GM18519 (cell line): Measurements from ENCODE around the gene KLHL3.
"Not testable (repeated sequence)": the region's sequence is repeated elsewhere in the genome, so short reads cannot be mapped to it uniquely, and the experiment has no call there.

Source experiments
- ATAC-seq: cut with Tn5 transposase; IDR thresholded peaks from one replicate; pipeline ENCODE4 v1.9.1; 2021; ENCODE audit warnings: mild to moderate bottlenecking, moderate library complexity; ENCODE audit not compliant: unreplicated experiment, low FRiP score

The KLHL3 gene

GRCh38 chr5:137735555-137736284 lies at the start of gene KLHL3:
KLHL3 (minus strand) TSS chr5:137736089; CDS start chr5:137735646, 443 bp downstream.
- no peak for ATAC-seq

DNA sequence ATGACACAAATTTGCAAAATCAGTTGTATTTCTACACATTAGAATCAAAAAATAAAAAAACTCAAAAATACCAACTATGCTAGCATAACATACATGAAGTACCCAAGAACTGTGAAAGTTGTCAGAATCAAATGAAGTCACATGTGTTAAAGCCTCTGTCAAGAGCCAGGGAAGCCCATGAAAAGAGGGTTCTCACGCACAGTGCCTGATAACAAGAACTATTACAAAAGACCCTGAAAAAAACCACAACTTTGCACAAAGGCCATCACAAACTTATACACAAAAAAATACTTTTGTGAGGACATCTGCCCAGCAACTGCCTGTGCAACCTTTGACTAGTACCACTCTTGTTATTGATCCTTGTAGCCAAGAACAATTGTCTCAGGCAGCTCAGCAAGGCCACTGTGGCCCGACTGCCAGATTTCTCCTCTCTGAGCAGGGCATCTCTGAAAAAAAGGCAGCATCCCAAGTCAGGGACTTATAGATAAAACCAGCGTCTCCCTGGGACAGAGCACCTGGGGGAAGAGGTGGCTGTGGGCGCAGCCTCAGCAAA lies 47.2 kb upstream of the KLHL3 start:
- no peak for ATAC-seq

DNA sequence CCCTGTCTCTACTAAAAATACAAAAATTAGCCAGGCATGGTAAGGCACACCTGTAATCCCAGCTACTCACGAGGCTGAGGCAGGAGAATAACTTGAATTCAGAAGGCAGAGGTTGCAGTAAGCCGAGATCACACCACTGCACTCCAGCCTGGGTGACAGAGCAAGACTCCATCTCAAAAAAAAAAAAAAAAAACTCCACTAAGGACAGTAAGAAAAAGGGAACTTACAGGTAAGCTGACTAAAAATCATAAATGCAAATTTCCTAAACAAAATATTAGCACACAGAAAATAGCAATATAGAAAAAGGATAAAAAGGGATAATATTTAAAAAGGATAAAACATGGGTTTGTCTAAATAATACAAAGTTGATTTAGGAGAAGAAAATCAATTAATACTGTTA lies 46.2 kb upstream of the KLHL3 start:
- ATAC-seq, result no peak

- ATAC-seq, result no peak
Observed at GRCh38 chr5:137778772-137779564, 43.1 kb upstream of the KLHL3 start.

DNA sequence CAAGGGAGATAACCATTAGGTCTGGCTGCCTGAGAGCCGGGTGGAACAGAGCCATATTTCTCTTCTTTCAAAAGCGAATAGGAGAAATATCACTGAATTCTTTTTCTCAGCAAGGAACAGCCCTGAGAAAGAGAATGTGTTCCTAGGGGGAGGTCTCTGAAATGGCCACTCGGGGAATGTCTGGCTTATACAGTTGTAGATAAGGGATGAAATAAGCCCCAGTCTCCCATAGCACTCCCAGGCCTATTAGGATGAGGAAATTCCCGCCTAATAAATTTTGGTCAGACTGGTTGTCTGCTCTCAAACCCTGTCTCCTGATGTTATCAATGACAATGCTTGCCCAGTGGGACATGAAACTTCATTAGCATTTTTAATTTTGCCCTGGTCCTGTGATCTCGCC lies 32.0 kb upstream of the KLHL3 start:
- ATAC-seq, result not testable (repeated sequence)

GRCh38 chr5:137761566-137761965 lies 25.7 kb upstream of the KLHL3 start:
- no peak for ATAC-seq

GRCh38 chr5:137760719-137761516 lies 25.0 kb upstream of the KLHL3 start:
- ATAC-seq, result no peak

DNA sequence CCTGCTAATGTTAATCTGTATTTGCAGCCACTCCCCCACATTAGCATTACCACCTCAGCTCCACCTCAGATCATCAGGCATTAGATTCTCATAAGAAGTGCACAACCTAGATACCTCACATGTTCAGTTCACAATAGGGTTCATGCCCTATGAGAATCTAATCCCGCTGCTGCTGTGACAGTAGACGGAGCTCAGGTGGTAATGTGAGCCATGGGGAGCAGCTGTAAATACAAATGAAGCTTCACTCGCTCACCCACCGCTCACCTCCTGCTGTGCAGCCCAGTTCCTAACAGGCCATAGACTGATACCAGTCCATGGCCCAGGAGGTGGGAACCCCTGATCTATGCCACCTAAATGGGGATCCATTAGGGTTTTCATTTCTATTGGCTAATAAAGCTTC lies 24.4 kb upstream of the KLHL3 start:
- ATAC-seq, result no peak

DNA sequence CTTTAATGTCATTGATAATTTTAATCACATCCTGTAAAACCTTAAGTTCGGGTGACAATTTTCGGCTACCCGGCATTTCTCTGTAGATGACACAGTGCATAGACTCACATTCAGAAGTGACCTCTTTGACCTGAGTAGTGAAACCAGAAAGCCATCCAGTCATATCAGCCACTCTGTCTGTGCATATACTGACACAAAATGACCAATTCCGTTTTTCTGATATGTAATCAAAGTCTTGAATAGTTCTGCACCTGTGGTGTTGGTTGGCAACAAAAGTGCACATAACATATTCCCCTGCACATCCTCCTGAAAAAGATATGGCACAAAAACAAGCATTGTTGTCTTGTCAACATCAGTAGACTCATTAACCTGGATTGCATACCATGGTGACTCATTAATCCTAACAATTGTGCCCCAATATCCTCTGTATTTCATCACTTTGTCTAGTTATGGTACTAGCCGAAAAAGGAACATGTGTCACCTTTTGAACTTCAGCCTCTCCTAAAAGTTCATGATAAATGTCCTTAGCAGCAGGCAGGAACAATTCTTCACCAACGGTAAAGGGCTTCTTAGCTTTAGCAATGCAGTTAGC lies 22.9 kb upstream of the KLHL3 start:
- peak; percentile 50 for ATAC-seq

DNA sequence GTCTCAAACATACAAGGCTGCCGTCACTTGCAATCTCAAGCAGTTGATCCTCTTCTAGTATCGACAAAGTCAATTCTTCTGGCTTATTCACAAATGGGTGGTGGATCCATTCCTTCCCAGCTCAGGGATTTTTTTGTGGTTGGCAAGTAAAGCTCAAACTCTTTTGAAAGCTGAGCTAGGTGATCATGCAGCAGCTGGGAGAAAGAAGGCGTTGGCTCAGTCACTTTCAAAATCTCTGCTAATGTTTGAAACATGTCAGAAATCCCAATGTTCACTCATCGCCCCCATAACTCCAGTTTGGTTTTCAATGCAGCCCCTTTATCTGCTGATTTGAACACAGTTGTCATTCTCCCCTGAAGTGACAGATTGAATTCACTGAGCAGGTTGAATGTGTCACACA lies 22.2 kb upstream of the KLHL3 start:
- no peak for ATAC-seq

DNA sequence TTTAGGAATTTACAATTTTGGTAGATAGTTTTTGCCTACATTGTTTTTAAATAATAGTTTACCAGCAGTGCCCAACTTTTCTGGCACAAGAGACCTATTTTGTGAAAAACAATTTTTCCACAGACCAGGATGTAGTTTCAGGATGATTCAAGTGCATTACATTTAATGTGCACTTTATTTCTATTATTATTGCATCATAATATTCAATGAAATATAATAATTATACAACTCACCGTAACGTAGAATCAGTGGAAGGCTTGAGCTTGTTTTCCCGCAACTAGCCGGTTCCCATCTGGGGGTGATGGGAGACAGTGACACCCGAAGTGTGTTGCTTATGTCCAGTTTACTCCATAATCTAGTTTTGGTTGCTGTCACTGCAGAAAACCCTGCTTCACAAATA lies 21.7 kb upstream of the KLHL3 start:
- no peak for ATAC-seq

GRCh38 chr5:137754961-137755762 lies 19.3 kb upstream of the KLHL3 start:
- no peak for ATAC-seq

DNA sequence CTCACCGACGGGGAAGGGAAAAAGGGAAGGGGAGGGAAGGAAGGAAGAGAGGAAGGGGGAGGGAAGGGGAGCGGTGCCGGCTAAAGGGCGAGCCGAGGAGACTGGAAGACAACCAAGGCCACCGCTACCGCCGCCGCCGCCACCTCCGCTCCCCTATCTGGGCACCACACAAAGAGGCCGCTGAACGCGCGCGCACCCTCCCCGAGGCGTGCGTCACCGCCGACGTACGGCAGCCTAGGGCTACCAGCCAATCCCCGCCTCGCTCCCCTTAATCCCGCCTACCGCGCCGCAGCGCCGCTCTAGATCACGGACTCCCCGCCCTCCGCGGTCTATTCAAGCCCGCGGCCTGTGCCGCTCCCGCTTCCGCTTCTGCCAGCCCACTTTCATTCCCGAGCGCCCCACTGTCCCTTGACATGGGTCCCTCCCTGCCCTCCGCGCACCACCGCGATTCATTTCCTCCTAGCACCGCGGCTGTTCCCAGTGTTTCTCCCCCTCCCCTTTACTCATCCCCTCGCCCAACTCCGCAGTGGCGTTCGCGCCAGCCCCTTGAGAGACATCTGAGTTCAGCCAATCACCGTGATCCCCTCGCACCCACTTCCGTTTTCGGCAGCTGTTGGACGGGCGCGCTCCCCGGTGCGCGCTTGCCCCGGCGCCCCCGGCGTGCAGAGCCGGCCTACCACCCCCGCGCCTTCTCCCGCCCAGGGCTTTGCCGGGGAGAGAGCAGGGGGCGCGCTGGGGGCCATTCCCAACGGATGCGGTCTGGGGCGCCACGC lies 18.5 kb upstream of the KLHL3 start, which contains the start of gene HNRNPA0:
TSS of gene HNRNPA0 (minus strand) at position 176 of the 773 bp plus-strand sequence. CDS start 297 bp downstream, outside the sequence.
- ATAC-seq, result peak; percentile 70

DNA sequence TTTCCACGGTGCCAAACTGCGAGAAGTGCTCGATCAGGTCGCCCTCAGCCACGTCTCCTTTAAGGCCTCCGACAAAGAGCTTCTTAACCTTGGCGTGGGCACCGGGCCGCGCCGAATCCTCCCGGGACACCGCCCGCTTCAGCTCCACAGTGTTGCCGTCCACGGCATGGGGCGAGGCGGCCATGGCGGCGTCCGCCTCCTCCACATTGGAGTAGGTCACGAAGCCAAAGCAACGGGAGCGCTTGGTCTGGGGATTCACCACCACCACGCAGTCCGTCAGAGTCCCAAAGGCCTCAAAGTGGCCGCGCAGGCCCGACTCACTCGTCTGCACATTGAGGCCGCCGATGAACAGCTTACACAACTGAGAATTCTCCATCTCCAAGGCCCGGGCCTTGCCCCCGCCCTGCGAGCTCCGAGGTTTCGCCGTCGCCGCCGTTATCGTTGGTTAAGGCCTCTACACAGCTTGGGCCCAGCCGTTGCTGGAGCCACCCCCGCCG lies 17.9 kb upstream of the KLHL3 start:
- no peak for ATAC-seq

GRCh38 chr5:137752905-137753690 lies 17.2 kb upstream of the KLHL3 start:
- no peak for ATAC-seq

- no peak for ATAC-seq
Observed at GRCh38 chr5:137751869-137752491, 16.1 kb upstream of the KLHL3 start.

DNA sequence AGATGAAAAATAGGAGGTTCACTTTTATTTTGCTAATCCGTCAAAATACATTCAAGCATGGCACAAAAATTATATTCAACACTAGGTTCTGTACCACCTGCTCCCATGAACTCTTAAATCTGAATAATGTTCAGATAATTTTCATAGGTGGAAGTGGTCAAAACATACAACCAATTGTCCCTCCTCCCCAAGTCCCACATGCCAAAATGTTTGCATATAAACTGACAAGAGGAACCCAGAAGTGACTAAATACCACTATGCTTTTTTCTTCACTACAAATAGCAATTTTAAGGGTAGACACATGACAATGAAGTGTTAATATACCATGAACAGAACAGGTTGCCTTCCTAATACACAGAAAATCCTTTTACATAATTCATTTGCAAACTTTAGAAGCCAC lies 14.5 kb upstream of the KLHL3 start:
- no peak for ATAC-seq
